GM21737 (cell line): ENCODE data around the gene MINAR1.

ENCODE experiments used
- ATAC-seq: cut with Tn5 transposase; IDR thresholded peaks from one replicate; pipeline ENCODE4 v1.9.1; 2021; ENCODE audit warnings: mild to moderate bottlenecking, moderate library complexity; ENCODE audit not compliant: unreplicated experiment

MINAR1 gene

GRCh38 chr15:79432345-79433275 lies 474 bp downstream of the MINAR1 start:
- ATAC-seq, result no peak

GRCh38 chr15:79433276-79433990 lies 1.3 kb downstream of the MINAR1 start:
- no peak for ATAC-seq

- ATAC-seq, result no peak
Observed at GRCh38 chr15:79434361-79434760, 2.2 kb downstream of the MINAR1 start.

GRCh38 chr15:79436037-79436780 lies 4.1 kb downstream of the MINAR1 start:
- no peak for ATAC-seq

- ATAC-seq, result no peak
Observed at GRCh38 chr15:79437275-79438000, 5.3 kb downstream of the MINAR1 start.

GRCh38 chr15:79439236-79439635 lies 7.1 kb downstream of the MINAR1 start:
- no peak for ATAC-seq

GRCh38 chr15:79440355-79440908 lies 8.3 kb downstream of the MINAR1 start:
- ATAC-seq, result no peak

GRCh38 chr15:79442911-79443310 lies 10.8 kb downstream of the MINAR1 start:
- no peak for ATAC-seq

- no peak for ATAC-seq
Observed at GRCh38 chr15:79447060-79447459, 14.9 kb downstream of the MINAR1 start.

- ATAC-seq, result no peak
Observed at GRCh38 chr15:79450648-79451047, 18.5 kb downstream of the MINAR1 start.

- ATAC-seq, result no peak
Observed at GRCh38 chr15:79451361-79451999, 19.3 kb downstream of the MINAR1 start.

GRCh38 chr15:79452244-79453051 lies 20.3 kb downstream of the MINAR1 start:
- ATAC-seq, result no peak

- ATAC-seq, result no peak
Observed at GRCh38 chr15:79453446-79453845, 21.3 kb downstream of the MINAR1 start.

GRCh38 chr15:79454063-79454462 lies 21.9 kb downstream of the MINAR1 start:
- ATAC-seq, result no peak

GRCh38 chr15:79455361-79455760 lies 23.2 kb downstream of the MINAR1 start:
- no peak for ATAC-seq

- ATAC-seq, result no peak
Observed at GRCh38 chr15:79455943-79456342, 23.8 kb downstream of the MINAR1 start.

- no peak for ATAC-seq
Observed at GRCh38 chr15:79458491-79458890, 26.4 kb downstream of the MINAR1 start.

GRCh38 chr15:79459666-79460065 lies 27.5 kb downstream of the MINAR1 start:
- no peak for ATAC-seq
